SJSA1 (cell line): ENCODE data around the gene ZNF507. TPM values are rescaled to one million over a fixed set of nuclear protein-coding genes. Genes with fewer than 3 reads are reported as not detected.
A peak's percentile ranks its signal among the peaks of the same experiment; 100 is the strongest.

Source experiments
- DNase-seq, 2 experiments: peaks; one replicate each; pipeline ENCODE4 v3.0.0-alpha.2; 2015 to 2020; ENCODE audit warnings: low spot score in 2 of 2, low read depth in 1 of 2
- H3K27ac ChIP-seq: fragments of 250-450 bp; sonication (Bioruptor Pico); 2 replicates; pipeline ENCODE4 v1.5.1; 2020; ENCODE audit warnings: mild to moderate bottlenecking, moderate library complexity
- H3K27me3 ChIP-seq: fragments of 250-450 bp; sonication (Bioruptor Pico); replicated peaks from 2 replicates; pipeline ENCODE4 v1.5.1; 2020; ENCODE audit warnings: mild to moderate bottlenecking, moderate library complexity
- H3K36me3 ChIP-seq: fragments of 250-450 bp; sonication (Bioruptor Pico); 2 replicates; pipeline ENCODE4 v1.5.1; 2020; ENCODE audit warnings: mild to moderate bottlenecking
- H3K4me1 ChIP-seq: fragments of 250-450 bp; sonication (Bioruptor Pico); replicated peaks from 2 replicates; pipeline ENCODE4 v1.6.1; 2021; ENCODE audit warnings: mild to moderate bottlenecking
- H3K4me3 ChIP-seq: fragments of 250-450 bp; sonication (Bioruptor Pico); 2 replicates; pipeline ENCODE4 v1.5.1; 2020; ENCODE audit warnings: mild to moderate bottlenecking
- H3K9me3 ChIP-seq: fragments of 250-450 bp; sonication (Bioruptor Pico); replicated peaks from 2 replicates; pipeline ENCODE4 v1.5.1; 2020; ENCODE audit warnings: mild to moderate bottlenecking
- total RNA-seq: library from RNA; depleted of rRNA; stranded (reverse); fragments of >200 nt; shearing (Covaris generic); gene quantifications from 2 replicates; pipeline ENCODE4 v1.2.3, GENCODE V29; 2014

ZNF507 gene
- total RNA-seq, 1 experiment from 2014 or later, result 8.1 TPM

GRCh38 chr19:32324631-32325285 lies 20.7 kb upstream of the ZNF507 start:
- Histone ChIP-seq H3K27me3 (0 out of 2 replicates have a peak, but pooled peaks cover 3% of the 10 kb centered on the region), H3K4me1 (peaks cover 7% of the 10 kb centered on the region), H3K9me3 (no peaks in the 10 kb centered on the region), H3K36me3 (no peaks in the 10 kb centered on the region), H3K27ac (no peak overlapping the region), H3K4me3 (no peak overlapping the region)
- DNase-seq, result peak in 1 of 2 experiments; percentile 16

- Histone ChIP-seq H3K36me3 (no peaks in the 10 kb centered on the region), H3K4me3 (no peak overlapping the region), H3K27me3 (0 out of 2 replicates have a peak, but pooled peaks cover under 1% of the 10 kb centered on the region), H3K4me1 (peaks cover under 1% of the 10 kb centered on the region; the same call in 1 of the 2 replicates), H3K27ac (no peak overlapping the region), H3K9me3 (no peaks in the 10 kb centered on the region)
- DNase-seq, result no peak
These were observed 15.1 kb upstream of the ZNF507 start for GRCh38 chr19:32330213-32330857.

- Histone ChIP-seq H3K4me3 (no peak overlapping the region), H3K36me3 (no peaks in the 10 kb centered on the region), H3K9me3 (no peaks in the 10 kb centered on the region), H3K27ac (no peak overlapping the region), H3K4me1 (no peaks in the 10 kb centered on the region), H3K27me3 (no peaks in the 10 kb centered on the region)
- DNase-seq, result no peak
These were observed 12.2 kb upstream of the ZNF507 start for GRCh38 chr19:32333227-32333626.

GRCh38 chr19:32336259-32337083 lies 8.9 kb upstream of the ZNF507 start:
- no peaks in the 10 kb centered on the region for H3K27me3 ChIP-seq
- no peak for DNase-seq
- H3K4me3 ChIP-seq, result no peak overlapping the region
- H3K9me3 ChIP-seq, result no peaks in the 10 kb centered on the region
- no peak overlapping the region for H3K27ac ChIP-seq
- no peaks in the 10 kb centered on the region for H3K36me3 ChIP-seq
- H3K4me1 ChIP-seq, result no peaks in the 10 kb centered on the region

- Histone ChIP-seq H3K27me3 (no peaks in the 10 kb centered on the region), H3K27ac (no peak overlapping the region), H3K4me3 (no peak overlapping the region), H3K4me1 (no peaks in the 10 kb centered on the region), H3K9me3 (no peaks in the 10 kb centered on the region), H3K36me3 (no peaks in the 10 kb centered on the region)
- DNase-seq, result no peak
These were observed 8.2 kb upstream of the ZNF507 start for GRCh38 chr19:32337084-32337808.

GRCh38 chr19:32339423-32339822 lies 6.0 kb upstream of the ZNF507 start:
- H3K9me3 ChIP-seq, result no peaks in the 10 kb centered on the region
- H3K4me1 ChIP-seq, result no peaks in the 10 kb centered on the region
- no peak overlapping the region for H3K27ac ChIP-seq
- H3K27me3 ChIP-seq, result no peaks in the 10 kb centered on the region
- H3K4me3 ChIP-seq, result no peak overlapping the region
- no peak for DNase-seq
- H3K36me3 ChIP-seq, result no peaks in the 10 kb centered on the region

- Histone ChIP-seq H3K36me3 (no peaks in the 10 kb centered on the region), H3K27me3 (no peaks in the 10 kb centered on the region), H3K27ac (no peak overlapping the region), H3K4me1 (no peaks in the 10 kb centered on the region), H3K4me3 (no peak overlapping the region), H3K9me3 (no peaks in the 10 kb centered on the region)
- DNase-seq, result peak; percentile 34 to 53
These were observed 5.2 kb upstream of the ZNF507 start for GRCh38 chr19:32339988-32340874.

GRCh38 chr19:32342695-32343094 lies 2.7 kb upstream of the ZNF507 start:
- DNase-seq, result no peak
- Histone ChIP-seq H3K9me3 (no peaks in the 10 kb centered on the region), H3K4me1 (peaks cover 4% of the 10 kb centered on the region; the same call in 1 of the 2 replicates), H3K27ac (no peak overlapping the region), H3K4me3 (no peak overlapping the region), H3K27me3 (no peaks in the 10 kb centered on the region), H3K36me3 (peaks cover 12% of the 10 kb centered on the region)

- H3K27ac ChIP-seq, result no peak overlapping the region
- no peak for DNase-seq
- H3K36me3 ChIP-seq, result peaks cover 21% of the 10 kb centered on the region
- no peaks in the 10 kb centered on the region for H3K27me3 ChIP-seq
- peaks cover 6% of the 10 kb centered on the region for H3K4me1 ChIP-seq
- no peaks in the 10 kb centered on the region for H3K9me3 ChIP-seq
- no peak overlapping the region for H3K4me3 ChIP-seq
These were observed 1.7 kb upstream of the ZNF507 start for GRCh38 chr19:32343550-32344262.

GRCh38 chr19:32346901-32347300 lies 1.5 kb downstream of the ZNF507 start:
- peaks cover 36% of the 10 kb centered on the region for H3K4me1 ChIP-seq
- no peak for DNase-seq
- no peaks in the 10 kb centered on the region for H3K27me3 ChIP-seq
- peak overlapping the region; percentile 89; the same call in 1 of the 2 replicates for H3K4me3 ChIP-seq
- H3K27ac ChIP-seq, result no peak overlapping the region
- peaks cover 40% of the 10 kb centered on the region for H3K36me3 ChIP-seq
- H3K9me3 ChIP-seq, result no peaks in the 10 kb centered on the region

- Histone ChIP-seq H3K9me3 (no peaks in the 10 kb centered on the region), H3K27ac (no peak overlapping the region), H3K4me1 (peaks cover 43% of the 10 kb centered on the region), H3K4me3 (no peak overlapping the region), H3K36me3 (peaks cover 44% of the 10 kb centered on the region), H3K27me3 (no peaks in the 10 kb centered on the region)
- DNase-seq, result no peak
These were observed 2.2 kb downstream of the ZNF507 start for GRCh38 chr19:32347573-32347972.

- H3K27ac ChIP-seq, result peak overlapping the region; percentile 36
- H3K4me3 ChIP-seq, result no peak overlapping the region
- no peaks in the 10 kb centered on the region for H3K27me3 ChIP-seq
- DNase-seq, result no peak
- H3K9me3 ChIP-seq, result no peaks in the 10 kb centered on the region
- peaks cover 58% of the 10 kb centered on the region for H3K36me3 ChIP-seq
- peaks cover 45% of the 10 kb centered on the region for H3K4me1 ChIP-seq
These were observed 3.6 kb downstream of the ZNF507 start for GRCh38 chr19:32349051-32349450.
